BJ (cell line): ENCODE results near the gene TLE7. TPM values are rescaled to one million over a fixed set of nuclear protein-coding genes. Genes with fewer than 3 reads are reported as not detected.

Source experiments
- CTCF ChIA-PET: fragments of 350-600 bp; formaldehyde crosslinking; extraction: SDS; loops from one replicate; lab custom pipeline; 2021; ENCODE audit warnings: antibody characterized with exemption, inconsistent platforms; lab: Yijun Ruan, JAX
- POLR2A ChIA-PET: fragments of 300-600 bp; sonication (Branson Sonifier 250); formaldehyde crosslinking; extraction: SDS; loops from one replicate; lab custom pipeline; 2021; ENCODE audit warnings: antibody characterized with exemption; lab: Charles Lee
- DNase-seq: peaks from one replicate; pipeline ENCODE4 v3.0.0-alpha.2; 2011; ENCODE audit warnings: low read depth
- H3K27me3 ChIP-seq: 2 replicates; pipeline ENCODE4 v1.6.0; 2011; ENCODE audit warnings: low read length; ENCODE audit not compliant: control insufficient read depth, insufficient read depth
- H3K36me3 ChIP-seq: 2 replicates; pipeline ENCODE4 v1.5.1; 2011; ENCODE audit warnings: low read length; ENCODE audit not compliant: control insufficient read depth, insufficient read depth
- H3K4me3 ChIP-seq: 2 replicates; pipeline ENCODE4 v1.5.1; 2011; ENCODE audit warnings: low read depth, mild to moderate bottlenecking, control low read depth, low read length
- CTCF ChIP-seq: IDR thresholded peaks from 2 replicates; pipeline ENCODE4 v1.5.1; 2011; ENCODE audit warnings: low read depth, mild to moderate bottlenecking, control low read depth, inconsistent platforms, low read length, moderate library complexity; ENCODE audit not compliant: insufficient read depth
- polyA plus RNA-seq: library from polyadenylated mRNA; depleted of rRNA; stranded (reverse); fragments of >200 nt; gene quantifications from 2 replicates; pipeline ENCODE4 v1.2.3, GENCODE V29; 2011

TLE7 gene
- polyA plus RNA-seq, 1 experiment = not detected

DNA sequence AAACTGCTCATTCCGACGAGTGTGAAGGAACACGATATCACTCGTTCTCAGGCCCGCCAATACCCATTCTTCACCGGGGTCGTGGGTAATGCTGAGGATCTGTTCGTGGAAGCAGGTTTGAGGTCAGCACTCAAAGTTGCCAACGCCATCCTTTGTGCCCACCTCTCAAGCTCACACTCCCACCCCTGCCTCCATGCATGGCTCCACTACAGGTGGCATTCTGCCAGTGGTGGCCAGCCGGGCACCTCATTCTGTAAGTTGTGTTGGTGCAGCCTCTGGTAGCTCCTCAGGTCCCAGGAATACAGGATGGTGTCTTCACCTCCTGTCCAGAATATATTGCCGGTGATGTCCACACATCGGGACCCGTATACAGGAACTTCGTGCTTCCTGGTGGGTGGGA lies 10.7 kb downstream of the TLE7 start:
- Histone ChIP-seq H3K4me3 (no peak overlapping the region), H3K36me3 (no peaks in the 10 kb centered on the region), H3K27me3 (peaks cover 3% of the 10 kb centered on the region; the same call in 1 of the 2 replicates)
- ChIA-PET POLR2A (no interaction called here), CTCF (interaction anchor here (1.8 kb wide), 1 partner anchor 18 kb away, joined by 6 read pairs; no protein-coding TSS in a partner anchor)
- no peak for DNase-seq
- TF ChIP-seq CTCF = no peak

GRCh38 chr16:71430744-71431143 lies 11.1 kb downstream of the TLE7 start:
- no peaks in the 10 kb centered on the region for H3K36me3 ChIP-seq
- no peak for TF ChIP-seq CTCF
- H3K27me3 ChIP-seq = peaks cover 6% of the 10 kb centered on the region; the same call in 1 of the 2 replicates
- no peak overlapping the region for H3K4me3 ChIP-seq
- POLR2A ChIA-PET = no interaction called here
- CTCF ChIA-PET = no interaction called here
- no peak for DNase-seq

GRCh38 chr16:71429581-71429980 lies 12.3 kb downstream of the TLE7 start:
- Histone ChIP-seq H3K4me3 (no peak overlapping the region), H3K27me3 (peaks cover 9% of the 10 kb centered on the region; the same call in 1 of the 2 replicates), H3K36me3 (no peaks in the 10 kb centered on the region)
- TF ChIP-seq CTCF = no peak
- no peak for DNase-seq
- POLR2A ChIA-PET = interaction anchor here (0.6 kb wide), 1 partner anchor 31 kb away, joined by 4 read pairs; no protein-coding TSS in a partner anchor
- CTCF ChIA-PET = interaction anchor here (1.0 to 2.0 kb wide), 5 partner anchors 9 to 70 kb away, joined by 3 to 11 read pairs (median 4); no protein-coding TSS in a partner anchor

DNA sequence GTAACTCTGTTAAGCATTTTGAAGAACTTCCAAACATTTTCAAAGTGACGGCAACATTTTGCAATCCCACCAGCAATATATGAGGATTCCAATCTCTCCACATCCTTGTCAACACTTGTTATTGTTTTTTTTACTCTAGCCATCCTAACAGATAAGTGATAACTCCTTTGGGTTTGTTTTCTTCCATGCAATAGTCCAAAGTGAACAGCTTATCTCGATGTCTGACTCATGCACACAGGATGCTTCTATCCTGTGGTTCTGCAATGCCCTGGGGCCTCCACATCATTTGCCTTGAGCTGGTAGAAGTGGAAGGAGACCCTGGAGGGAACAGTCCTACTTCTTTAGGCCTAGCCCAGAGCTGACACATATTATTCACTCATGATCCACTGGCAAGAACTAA lies 13.0 kb downstream of the TLE7 start:
- Histone ChIP-seq H3K27me3 (peaks cover 9% of the 10 kb centered on the region; the same call in 1 of the 2 replicates), H3K36me3 (no peaks in the 10 kb centered on the region), H3K4me3 (no peak overlapping the region)
- no peak for DNase-seq
- no peak for TF ChIP-seq CTCF
- ChIA-PET POLR2A (no interaction called here), CTCF (interaction anchor here (1.0 to 2.0 kb wide), 5 partner anchors 8 to 71 kb away, joined by 3 to 11 read pairs (median 4); no protein-coding TSS in a partner anchor)

GRCh38 chr16:71428385-71428784 lies 13.5 kb downstream of the TLE7 start:
- Histone ChIP-seq H3K36me3 (no peaks in the 10 kb centered on the region), H3K27me3 (peaks cover 9% of the 10 kb centered on the region; the same call in 1 of the 2 replicates), H3K4me3 (no peak overlapping the region)
- ChIA-PET POLR2A (no interaction called here), CTCF (interaction anchor here (1.5 to 2.0 kb wide), 2 partner anchors 15 to 71 kb away, joined by 4 to 11 read pairs; no protein-coding TSS in a partner anchor)
- DNase-seq = no peak
- TF ChIP-seq CTCF = no peak
